Measurements from ENCODE around the gene TRAF1.

GRCh38 chr9:120902569-120903535 lies 23.7 kb downstream of the TRAF1 start:
- TF ChIP-seq TCF7L2 (IDR thresholded peaks at IDR 0.05; ENCODE audit: low read depth, low read length) (no peak), POLR2AphosphoS5 (IDR thresholded peaks at IDR 0.05; ENCODE audit: low read depth, low read length) (no peak)

Data from Panc1 (cell line).